Suprapubic skin (tissue), 4 donors: ENCODE measurements around the gene HBG2. TPM values are rescaled to one million over a fixed set of nuclear protein-coding genes. Genes with fewer than 3 reads are reported as not detected.

ENCODE experiments used
- DNase-seq, 2 donors: peaks; one replicate each; pipeline ENCODE4 v3.0.0-alpha.2; 2019; ENCODE audit warnings: low spot score in 2 of 2
- H3K27ac ChIP-seq: fragments of 200-600 bp; sonication (generic); one replicate; pipeline ENCODE4 v1.5.1; 2019
- H3K27me3 ChIP-seq: fragments of 200-600 bp; sonication (generic); one replicate; pipeline ENCODE4 v1.5.1; 2019
- H3K36me3 ChIP-seq: fragments of 200-600 bp; sonication (generic); one replicate; pipeline ENCODE4 v1.5.1; 2019
- H3K4me1 ChIP-seq: fragments of 200-600 bp; sonication (generic); one replicate; pipeline ENCODE4 v1.5.1; 2019
- H3K4me3 ChIP-seq: fragments of 200-600 bp; sonication (generic); one replicate; pipeline ENCODE4 v1.5.1; 2019; ENCODE audit warnings: mild to moderate bottlenecking
- H3K9me3 ChIP-seq: fragments of 200-600 bp; sonication (generic); one replicate; pipeline ENCODE4 v1.5.1; 2019
- CTCF ChIP-seq, 2 donors: fragments of 200-600 bp in 1 of 2; fragments of 450-650 bp in 1 of 2; sonication (generic) in 1 of 2; IDR thresholded peaks; one replicate each; pipeline ENCODE4 v1.5.1; 2016 to 2019; ENCODE audit warnings: antibody characterized with exemption in 2 of 2, mild to moderate bottlenecking in 1 of 2, moderate library complexity in 1 of 2
- EP300 ChIP-seq: sonication (generic); formaldehyde crosslinking; IDR thresholded peaks from one replicate; pipeline ENCODE4 v1.6.1; 2017; ENCODE audit warnings: antibody characterized with exemption
- POLR2A ChIP-seq, 2 donors: fragments of 450-650 bp; IDR thresholded peaks; one replicate each; pipeline ENCODE4 v1.6.1; 2017; ENCODE audit warnings: antibody characterized with exemption in 2 of 2, mild to moderate bottlenecking in 2 of 2, moderate library complexity in 2 of 2
- POLR2AphosphoS5 ChIP-seq, 3 donors: sonication (generic); formaldehyde crosslinking; IDR thresholded peaks; one replicate each; pipeline ENCODE4 v1.6.1; 2017; ENCODE audit warnings: antibody characterized with exemption in 3 of 3
- WGBS: methylation state at CpG from one replicate; pipeline ENCODE4 v1.1.5; 2018; 5-methylcytosine and 5-hydroxymethylcytosine counted together
- total RNA-seq, 4 donors: library from RNA; depleted of rRNA; stranded (reverse); fragments of >200 nt; gene quantifications; one replicate each; pipeline ENCODE4 v1.1.0, GENCODE V29; 2016

Gene HBG2
- total RNA-seq, 4 donors from 2014 or later: not detected

DNA sequence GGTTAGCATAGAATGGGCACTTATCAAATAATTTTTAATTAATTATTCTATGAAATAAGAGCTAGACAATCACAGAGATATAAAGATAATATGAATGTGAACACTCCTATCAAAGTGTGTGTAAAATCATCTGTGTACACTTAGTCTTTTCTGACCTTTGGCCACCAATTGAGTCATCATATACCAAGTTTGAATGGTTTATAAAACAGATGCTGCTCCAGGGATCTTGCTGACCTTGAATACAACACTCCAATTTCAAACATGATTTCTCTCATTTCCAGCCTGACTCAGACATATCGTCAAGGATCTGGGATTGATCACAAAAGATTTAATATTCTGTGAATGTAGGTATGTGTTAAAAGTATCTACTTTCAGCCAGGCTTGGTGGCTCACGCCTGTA lies 51.2 kb downstream of the HBG2 start:
- no peaks in the 10 kb centered on the region for H3K36me3 ChIP-seq
- WGBS: 80% methylated on average over 2 of the region's 2 CpGs
- TF ChIP-seq EP300 (no peak), CTCF (IDR thresholded peaks at IDR 0.05) (no peak), POLR2A (IDR thresholded peaks at IDR 0.05) (no peak), POLR2AphosphoS5 (IDR thresholded peaks at IDR 0.05) (no peak)

More for the DNA sequence above, 51.2 kb downstream of the HBG2 start:
- Histone ChIP-seq H3K4me3 (no peak overlapping the region), H3K27ac (no peak overlapping the region), H3K4me1 (no peaks in the 10 kb centered on the region), H3K27me3 (no peaks in the 10 kb centered on the region), H3K9me3 (no peaks in the 10 kb centered on the region)
- no peak for DNase-seq

Other genes starting within 250 kb of the HBG2 start
- not detected for gene OR52J3, start 208.3 kb downstream of the HBG2 start, total RNA-seq
- not detected for gene OR52E2, start 195.2 kb downstream of the HBG2 start, total RNA-seq
- not detected for gene OR52E1, start 185.2 kb downstream of the HBG2 start, total RNA-seq
- gene OR52A5, start 116.4 kb downstream of the HBG2 start, total RNA-seq: not detected
- gene OR52A1, start 100.0 kb downstream of the HBG2 start, total RNA-seq: not detected
- gene OR51V1, start 54.1 kb downstream of the HBG2 start, total RNA-seq: not detected
- gene HBB, start 27.7 kb downstream of the HBG2 start, total RNA-seq: 10 to 100 TPM in 2 of 4 donors, 1 to 10 TPM in 2; 3.7 to 45.8 (median 15.2) TPM
- gene HBD, start 20.3 kb downstream of the HBG2 start, total RNA-seq: not detected
- not detected for gene HBG1, start 4.9 kb downstream of the HBG2 start, total RNA-seq
- gene HBE1, start 15.2 kb upstream of the HBG2 start, total RNA-seq: 1 to 10 TPM in 1 of 4 donors, not detected in 3; 1.9 TPM
- gene OR51B4, start 47.2 kb upstream of the HBG2 start, total RNA-seq: not detected
- not detected for gene OR51B2, start 69.5 kb upstream of the HBG2 start, total RNA-seq
- gene OR51B5, start 88.7 kb upstream of the HBG2 start, total RNA-seq: not detected
- gene OR51B6, start 96.7 kb upstream of the HBG2 start, total RNA-seq: not detected
- gene OR51M1, start 129.0 kb upstream of the HBG2 start, total RNA-seq: not detected
- not detected for gene OR51Q1, start 167.3 kb upstream of the HBG2 start, total RNA-seq
- gene OR51I1, start 186.7 kb upstream of the HBG2 start, total RNA-seq: not detected
- not detected for gene OR51I2, start 194.5 kb upstream of the HBG2 start, total RNA-seq
- gene OR52D1, start 233.9 kb upstream of the HBG2 start, total RNA-seq: not detected